Right ventricle myocardium superior (tissue), 1 donor: ENCODE measurements around the gene TACC3. TPM values are rescaled to one million over a fixed set of nuclear protein-coding genes. Genes with fewer than 3 reads are reported as not detected.

Source experiments
- ATAC-seq: fragments of 200-7000 bp; cut with Tn5 transposase; one replicate; pipeline ENCODE4 v1.9.1; 2020; ENCODE audit warnings: mild to moderate bottlenecking; ENCODE audit not compliant: poor library complexity
- DNase-seq: peaks from one replicate; pipeline ENCODE4 v3.0.0-alpha.2; 2020
- intact Hi-C: fragments of 100-400 bp; cut with DNase I; formaldehyde crosslinking; loops from one replicate; pipeline ENCODE4 v1.11.2; 2022
- total RNA-seq: library from RNA; stranded (reverse); fragmentation: NEBNext Ultra II Directional; extraction: Animal tissue kit (Norgen Biotek cat#: 25700); gene quantifications from one replicate; pipeline ENCODE4 v1.2.1, GENCODE V29; 2021
- donor health status: DM: no; HTN: yes; CAD: no; lungs with severe emphysema.

The TACC3 gene
- total RNA-seq, 1 donor from 2014 or later, result 7.0 TPM

DNA sequence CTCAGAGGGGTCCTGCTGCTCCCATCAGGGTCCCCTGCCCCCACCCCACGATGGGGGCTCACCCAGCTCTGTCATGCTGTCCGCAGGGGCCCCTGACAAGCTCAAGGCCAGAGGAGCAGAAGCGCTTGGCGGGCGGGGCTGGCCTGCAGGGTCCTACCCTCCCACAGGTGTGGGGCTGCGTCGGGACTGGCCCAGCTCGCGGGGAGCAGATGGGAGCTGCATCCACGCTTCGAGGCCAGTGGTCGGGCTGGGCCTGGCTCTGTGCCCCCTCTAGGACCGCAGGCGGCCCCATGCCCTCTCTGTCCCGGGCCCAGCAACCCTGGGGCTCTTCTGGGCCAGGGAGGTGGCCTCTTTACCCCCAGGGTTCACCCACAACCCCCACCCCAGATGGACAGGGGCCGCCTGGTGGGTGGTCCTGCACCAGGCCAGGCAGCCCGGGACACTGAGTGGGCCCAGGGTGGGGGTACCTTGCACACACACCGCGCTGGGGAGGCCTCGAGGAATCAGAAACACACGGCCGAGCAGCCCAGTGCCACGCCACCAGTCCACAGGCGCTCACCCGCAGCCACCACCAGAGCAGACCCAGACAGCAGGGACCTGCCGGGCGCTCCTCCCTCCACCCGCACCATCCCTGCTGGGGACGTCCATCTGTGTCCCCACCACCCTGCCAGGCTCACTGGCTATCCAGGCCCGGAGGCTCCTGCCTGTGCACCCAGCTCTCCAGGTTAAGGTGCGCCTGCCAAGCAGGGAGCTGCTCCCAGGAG, 30.0 kb downstream of the TACC3 start:
- no peak for DNase-seq
- intact Hi-C loops, result no loop called here
- no peak for ATAC-seq

DNA sequence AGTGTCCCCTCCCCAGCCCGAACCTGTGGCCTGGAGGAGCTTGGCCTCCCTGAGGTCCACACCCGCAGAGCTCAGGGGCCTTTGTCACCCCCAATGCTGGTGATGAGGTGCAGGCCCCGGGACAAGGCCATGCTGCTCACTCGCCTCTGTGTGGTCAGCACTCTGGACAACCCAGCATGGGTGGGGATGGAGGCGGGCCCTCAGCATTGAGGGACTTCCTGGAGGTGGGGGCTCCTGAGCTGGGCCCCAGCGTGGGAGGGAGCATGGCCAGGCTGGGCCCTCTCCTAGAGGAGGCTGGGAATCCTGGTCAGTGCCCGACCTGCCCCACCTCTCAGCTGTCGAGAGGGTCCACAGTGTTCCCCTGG, 30.6 kb downstream of the TACC3 start:
- ATAC-seq (no peak), DNase-seq (no peak)
- intact Hi-C loops, result no loop called here

DNA sequence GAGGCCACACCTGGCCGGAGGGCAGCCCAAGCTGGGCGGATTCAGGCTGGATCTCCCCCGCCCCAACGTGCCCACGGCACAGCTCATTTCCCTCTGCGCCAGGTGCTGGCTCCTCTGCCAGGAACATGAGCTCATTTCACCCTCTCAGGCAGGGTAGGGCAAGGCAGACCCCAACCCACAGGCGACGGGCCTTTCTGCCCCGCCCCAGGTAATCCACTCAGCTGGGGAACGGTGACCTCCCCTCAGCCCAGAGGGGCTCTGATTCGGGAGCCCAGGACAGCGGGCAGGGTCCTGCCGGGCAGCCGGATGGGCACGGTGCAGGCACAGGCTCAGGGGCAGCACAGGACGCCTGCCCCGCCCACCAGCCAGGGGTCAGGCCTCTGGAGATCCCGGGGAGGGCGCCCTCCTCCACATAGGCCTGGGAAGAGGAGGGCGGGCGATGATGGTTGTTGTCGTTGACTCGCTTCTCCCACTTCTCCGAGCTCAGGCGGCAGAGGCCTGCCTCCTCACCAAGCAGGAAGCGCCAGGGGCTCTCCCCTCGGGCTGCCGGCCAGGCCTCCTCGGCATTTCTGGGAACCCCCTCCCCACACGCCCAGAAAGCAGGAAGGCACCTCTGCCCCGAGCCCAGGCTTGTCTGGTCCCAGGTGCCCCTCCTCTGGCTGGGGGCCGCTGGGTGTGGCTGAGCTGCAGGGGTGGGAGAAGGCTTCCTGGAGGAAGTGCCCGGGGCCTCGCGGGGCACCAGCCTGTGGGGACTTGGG, 31.1 kb downstream of the TACC3 start:
- no peak for DNase-seq
- intact Hi-C loops, result no loop called here
- no peak for ATAC-seq

DNA sequence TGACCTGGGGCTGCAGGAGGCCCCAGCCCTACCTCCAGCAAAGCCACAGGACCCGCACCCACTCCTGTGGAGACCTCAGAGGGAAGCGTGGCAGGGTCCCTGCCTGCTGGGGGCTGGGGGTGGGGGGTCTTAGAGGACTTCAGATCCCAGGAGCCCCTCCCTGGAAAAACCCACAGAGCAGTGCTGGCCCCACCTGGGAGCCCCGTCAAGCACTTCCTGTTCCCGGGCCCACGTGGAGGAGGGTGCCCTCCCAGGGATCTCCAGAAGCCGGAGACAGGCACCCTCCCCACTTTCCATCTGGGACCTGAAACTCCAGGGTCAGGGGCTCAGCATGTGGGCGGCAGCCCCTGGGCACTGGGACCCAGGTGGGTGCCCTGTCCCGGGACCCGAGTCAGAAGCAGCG, 32.0 kb downstream of the TACC3 start:
- DNase-seq (no peak), ATAC-seq (no peak)
- intact Hi-C loops, result no loop called here

DNA sequence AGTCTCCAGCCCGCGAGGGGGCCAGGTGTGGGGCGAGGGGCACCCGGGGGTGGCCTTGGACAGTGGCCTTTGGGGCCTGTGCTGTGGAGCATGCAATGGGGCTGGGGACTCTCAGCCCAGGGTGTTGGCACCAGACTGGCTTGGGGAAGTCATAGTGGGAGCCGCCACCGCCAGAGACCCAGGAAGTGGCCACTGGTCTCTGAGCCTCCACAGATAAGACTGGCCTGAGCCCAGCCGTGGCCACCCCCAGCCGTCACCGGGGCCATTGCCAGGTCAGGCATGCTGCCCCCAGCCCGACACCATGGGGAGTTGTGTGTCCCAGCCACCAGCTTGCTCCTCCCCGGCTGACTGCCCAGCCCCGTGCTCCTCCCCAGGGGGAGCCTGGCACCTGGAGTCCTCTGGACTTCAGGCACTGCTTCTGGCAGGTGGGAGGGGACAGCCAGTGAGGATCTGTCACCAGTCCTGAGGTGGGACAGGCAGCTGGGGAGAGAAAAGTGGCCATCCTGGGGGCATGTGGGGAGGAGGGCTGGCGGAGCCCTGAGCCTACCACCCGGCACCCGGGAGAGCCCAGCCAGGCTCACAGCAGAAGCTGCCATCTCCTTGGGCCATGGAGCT, 32.5 kb downstream of the TACC3 start:
- intact Hi-C loops, result no loop called here

DNA sequence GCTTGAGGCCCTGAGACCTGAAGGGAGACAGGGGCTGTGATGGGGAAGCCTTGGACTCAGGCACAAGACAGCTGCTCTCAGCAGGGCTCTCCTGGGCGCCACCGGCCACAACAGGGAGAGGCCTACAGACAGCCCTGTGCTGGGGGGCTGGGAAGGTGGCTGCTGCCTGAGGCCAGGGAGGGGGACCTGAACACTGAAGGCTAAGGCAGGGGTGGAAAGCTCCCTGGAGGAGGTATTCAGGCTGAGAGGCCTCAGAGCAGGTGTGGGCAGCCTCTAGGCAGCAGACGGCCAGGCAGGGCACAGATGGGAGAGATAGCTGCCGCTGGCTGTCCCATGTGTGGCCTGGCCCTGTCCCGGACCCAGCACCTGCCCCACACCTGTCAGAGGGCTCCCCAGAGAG, 33.0 kb downstream of the TACC3 start:
- ATAC-seq (no peak), DNase-seq (no peak)
- intact Hi-C loops, result no loop called here

More for the DNA sequence above, 32.5 kb downstream of the TACC3 start:
- DNase-seq, result no peak
- ATAC-seq, result no peak

DNA sequence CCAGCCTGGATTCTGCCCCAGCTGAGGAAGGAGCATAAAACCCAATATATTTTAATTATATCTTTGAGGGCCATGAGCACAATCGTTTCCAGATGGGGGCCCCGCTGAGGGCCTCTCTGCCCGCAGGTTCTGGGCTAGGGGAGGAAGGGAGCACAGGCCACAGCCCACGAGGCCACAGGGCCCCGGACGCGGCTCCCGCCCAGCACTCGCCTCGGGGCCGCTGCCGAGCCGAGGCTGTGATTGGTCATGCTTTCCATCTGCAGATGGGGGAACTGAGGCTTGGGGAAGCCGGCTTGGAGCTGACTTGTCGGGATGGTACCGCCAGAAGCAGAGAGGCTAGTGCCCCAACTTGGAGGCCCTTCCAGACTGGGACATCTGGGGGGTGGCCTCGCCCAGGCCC, 34.0 kb downstream of the TACC3 start:
- DNase-seq (no peak), ATAC-seq (no peak)
- intact Hi-C loops, result no loop called here

DNA sequence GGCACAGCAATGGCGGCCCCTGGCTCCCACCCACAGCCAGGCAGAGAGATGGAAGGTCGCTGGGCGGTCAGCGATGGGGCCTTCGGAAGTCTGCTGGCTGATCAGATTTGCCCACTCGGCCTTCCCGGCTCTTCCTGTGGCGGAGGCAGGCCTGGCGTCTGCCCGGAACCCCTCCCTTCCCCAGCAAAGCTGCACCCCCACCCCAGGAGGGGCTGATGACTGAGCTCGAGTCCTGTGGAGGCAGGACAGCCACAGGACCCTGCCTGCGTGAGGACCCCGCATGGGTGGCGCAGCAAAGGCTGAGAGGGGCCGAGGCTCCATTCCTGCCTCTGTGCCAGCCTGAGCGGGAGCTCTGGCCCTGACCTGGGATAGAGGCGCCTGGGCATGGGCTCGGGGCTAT, 34.8 kb downstream of the TACC3 start:
- intact Hi-C loops, result no loop called here
- ATAC-seq, result no peak
- DNase-seq, result no peak

DNA sequence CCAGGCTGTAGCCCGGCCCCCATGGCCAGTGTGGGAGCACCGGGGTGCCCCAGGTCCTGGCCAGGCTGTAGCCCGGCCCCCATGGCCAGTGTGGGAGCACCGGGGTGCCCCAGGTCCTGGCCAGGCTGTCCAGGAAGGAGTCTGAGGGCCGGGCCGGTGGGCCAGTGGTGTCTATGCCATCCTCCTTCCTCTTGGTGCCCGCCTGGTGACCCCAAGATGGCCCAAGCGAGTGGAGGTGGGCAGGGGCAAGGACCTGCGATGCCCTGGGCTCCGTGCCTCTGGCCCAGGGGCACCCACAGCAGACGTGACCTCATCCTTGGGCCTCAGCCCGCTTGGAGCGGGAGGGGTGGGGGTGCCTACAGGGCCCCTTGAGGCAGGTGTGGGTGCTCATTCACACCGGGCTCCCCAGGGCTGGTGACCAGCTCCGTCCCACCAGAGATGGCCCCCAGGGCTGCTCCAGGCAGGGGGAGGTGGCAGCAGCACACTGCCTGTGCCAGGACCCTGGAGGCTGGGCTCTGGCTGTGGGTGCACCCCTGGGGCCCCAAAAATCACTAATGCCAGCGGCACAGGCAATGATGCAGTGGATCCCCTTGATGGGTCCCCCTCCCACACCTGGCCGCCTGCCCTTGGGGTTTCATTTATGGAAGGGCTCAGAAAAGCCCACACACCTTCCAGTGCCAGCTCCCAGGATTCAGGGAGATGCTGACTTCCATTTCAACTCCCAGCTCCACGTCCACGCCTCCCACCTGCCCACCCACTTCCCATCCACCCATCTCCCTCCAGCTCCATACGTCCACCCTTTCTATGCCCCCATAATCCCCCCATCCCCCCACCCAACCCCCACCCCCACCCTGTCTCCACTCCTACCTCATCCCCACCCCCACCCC, 35.8 kb downstream of the TACC3 start:
- ATAC-seq (no peak), DNase-seq (no peak)
- intact Hi-C loops, result no loop called here

DNA sequence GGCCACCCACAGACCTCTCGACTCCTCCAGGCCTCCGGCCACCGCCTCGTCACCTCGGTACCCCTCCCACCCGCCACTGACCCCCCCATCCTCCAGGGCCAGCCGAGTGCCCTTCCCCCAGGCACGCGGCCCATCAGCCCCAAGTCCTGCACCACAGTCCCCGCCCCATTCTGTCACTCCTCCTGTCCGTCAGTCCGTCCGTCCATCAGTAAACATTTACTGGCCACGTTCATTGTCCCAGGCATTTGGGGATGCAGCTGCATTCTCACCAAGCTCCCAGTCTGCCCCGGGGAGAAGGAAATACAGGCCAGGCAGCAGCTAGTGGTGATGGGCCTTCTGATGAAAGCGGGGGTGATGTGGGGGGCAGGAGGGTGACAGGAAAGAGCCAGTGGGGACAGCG, 36.5 kb downstream of the TACC3 start:
- ATAC-seq, result no peak
- intact Hi-C loops, result no loop called here
- DNase-seq, result no peak

DNA sequence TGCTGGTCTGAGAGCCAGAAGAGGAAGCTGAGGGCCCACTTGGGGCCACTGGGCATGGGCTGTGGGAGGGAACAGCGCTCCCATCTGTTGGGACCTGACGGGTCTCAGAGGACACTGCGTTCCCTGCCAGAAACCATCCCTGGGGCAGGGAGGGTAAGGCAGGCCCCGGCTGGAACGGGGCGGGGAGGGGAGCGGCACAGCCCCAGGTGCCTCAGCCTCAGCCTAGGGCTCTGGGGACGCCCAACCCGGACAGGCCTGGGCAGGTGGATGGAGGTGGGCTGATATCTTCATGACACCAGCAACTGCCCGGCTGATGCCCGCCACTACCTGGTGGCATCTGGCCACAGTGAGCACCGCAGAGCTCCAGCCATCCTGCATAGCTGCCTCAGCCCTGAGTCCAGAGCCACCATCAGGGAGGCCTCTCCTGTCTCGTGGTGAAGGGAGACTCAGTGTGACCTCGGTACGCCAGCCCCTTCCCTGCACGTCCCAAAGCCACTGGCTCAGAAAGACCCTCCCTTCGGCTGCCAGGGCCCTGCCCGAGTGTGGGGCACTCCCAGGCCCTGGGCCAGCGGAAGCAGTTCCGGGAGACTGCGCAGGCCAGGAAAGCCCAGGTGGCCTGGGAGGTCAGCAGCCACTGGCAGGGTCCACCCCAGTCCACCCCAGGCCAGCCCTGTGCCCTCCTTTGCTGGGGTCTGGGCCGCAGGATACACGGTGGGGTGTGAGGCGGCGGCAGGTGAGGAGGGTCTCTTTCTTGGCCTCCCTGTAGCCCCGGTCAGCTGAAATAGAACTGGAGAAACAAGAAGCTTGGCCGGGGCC, 37.2 kb downstream of the TACC3 start:
- ATAC-seq (no peak), DNase-seq (no peak)
- intact Hi-C loops, result no loop called here

DNA sequence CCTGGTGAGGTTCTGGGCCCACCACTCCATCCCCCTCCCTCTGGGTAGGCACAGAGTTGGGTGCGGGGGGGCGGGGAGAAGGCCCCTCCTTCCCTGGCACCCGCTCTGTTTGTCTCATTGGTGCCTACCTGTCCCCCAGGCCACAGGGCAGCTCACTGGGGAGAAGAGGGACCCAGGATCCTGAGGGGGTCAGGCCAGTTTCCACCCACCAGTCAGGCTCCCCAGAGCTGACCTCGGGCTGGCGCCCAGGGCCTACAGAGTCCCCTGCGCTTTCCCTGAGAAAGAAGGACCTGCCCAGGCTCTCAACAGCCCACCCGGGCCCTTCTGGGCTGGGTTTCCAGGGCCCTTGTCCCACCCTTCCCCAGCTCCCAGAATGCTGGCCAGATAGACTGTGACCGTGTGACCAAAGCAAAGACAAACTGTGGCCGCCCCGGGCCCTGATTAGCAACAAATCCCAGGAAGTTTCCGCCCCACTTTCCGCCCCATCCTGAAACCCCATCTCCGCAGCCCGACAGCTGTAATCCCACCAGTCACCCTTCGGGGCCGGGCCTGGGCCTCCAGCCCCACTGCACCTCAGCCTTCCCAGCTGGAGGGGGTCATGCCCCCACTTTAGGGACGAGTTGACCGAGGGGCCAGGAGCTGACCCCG, 38.0 kb downstream of the TACC3 start:
- DNase-seq (no peak), ATAC-seq (no peak)
- intact Hi-C loops, result no loop called here

DNA sequence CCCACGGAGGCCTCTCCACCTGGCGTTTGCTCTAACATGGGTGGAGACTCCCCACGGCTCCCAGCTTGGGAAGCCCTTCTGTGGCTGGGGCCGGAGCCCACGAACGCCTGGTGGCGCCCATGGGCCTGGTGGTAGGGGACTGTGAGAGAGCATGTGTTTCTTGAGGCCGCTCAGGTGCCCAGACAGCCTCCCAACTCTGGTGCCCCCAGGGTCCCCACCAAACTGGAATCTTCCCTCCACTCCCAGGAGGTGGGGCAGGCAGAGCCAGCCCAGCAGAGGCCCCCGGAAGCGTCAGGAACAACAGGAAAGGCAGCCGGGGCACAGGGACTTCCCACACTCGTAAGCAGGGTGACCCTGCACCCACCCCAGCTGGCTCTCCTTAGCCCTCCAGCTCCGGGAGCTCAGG, 38.5 kb downstream of the TACC3 start:
- no peak for DNase-seq
- no peak for ATAC-seq
- intact Hi-C loops, result no loop called here

DNA sequence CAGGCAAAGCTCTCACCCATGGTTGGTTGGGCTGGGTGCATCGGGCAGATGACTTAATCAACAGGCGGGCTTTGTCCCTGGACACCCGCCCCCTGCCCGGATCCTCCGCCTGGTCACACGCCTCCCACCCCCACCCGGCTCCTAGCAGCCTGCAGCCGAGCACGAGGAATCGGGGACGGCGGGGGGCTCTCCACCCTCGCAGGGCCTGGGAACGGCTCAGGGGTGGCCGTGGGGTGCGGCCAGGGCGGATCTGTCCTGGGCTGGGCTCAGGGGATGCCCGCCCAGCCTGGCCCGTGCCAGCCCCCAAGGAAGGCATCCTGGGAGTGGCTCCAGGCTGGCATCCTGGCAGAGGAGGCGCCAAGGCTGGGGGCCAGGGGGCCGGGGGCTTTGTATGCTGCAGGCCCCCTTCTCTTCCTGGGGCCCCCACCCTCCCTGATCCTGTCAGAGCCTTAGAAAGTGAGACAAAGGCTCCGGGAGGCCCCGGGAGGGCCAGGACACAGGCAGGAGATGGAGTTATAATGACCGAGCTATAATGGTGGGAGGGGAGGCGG, 39.3 kb downstream of the TACC3 start:
- intact Hi-C loops, result no loop called here
- DNase-seq (no peak), ATAC-seq (no peak)

DNA sequence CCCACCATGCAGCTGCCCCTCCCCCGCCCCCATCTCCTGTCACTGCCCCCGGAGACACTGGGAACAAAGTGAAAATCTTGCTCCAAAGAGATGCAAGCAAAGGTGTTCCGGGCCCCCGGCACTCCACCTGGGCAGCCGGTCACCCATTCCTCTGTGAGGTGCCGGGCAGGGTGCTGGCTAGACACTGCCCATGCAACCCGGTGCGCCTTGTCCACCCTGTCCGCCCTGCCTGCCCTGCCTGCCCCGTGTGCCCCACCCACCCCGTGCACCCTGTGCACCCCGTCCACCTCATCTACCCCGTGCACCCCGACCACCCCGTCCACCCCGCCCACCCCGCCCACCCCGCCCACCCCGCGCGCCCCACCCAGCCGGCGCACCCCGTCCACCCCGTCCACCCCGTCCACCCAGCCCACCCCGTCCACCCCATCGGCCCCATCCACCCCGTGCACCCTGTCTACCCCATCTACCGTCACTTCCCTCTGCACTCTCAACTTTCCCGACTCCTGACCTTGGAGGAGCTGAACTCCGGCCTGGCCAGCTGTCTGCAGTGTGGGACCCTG, 39.9 kb downstream of the TACC3 start:
- DNase-seq (no peak), ATAC-seq (no peak)
- intact Hi-C loops, result no loop called here

DNA sequence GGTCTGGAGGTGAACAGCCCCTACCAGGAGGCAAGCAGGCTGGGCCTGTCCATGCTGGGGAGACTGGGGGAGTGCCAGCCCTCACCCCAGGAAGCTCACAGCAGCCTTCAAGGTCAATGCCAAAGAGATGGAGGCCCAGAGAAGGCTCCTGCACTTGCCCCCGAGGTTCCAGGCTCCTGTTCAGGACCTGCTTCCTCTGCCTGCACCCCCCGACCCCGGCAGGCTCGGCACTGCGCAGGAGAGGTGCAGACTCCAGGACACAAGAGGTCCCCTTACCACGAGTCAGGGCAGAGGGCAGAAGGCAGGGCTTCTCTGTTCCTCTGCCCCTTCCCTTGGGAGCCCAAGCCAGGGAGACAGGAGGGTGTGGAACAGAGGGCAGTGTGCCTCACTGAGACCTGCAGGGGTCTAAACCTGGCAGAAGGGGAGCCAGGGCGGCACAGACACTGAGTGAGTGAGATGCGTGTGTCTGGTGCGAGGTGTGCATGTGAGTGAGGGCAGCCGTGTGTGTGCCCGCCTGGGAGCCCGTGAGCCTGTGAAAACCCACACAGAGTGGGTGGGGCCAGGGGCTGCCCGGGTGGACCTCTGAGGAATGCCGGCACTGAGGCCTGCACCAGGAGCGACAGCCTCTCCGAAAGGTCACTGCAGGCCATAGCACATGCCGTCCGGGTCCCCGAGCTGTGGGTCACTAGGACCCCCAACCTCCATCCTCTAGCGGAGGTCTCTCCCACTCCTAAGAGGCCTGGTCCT, 41.1 kb downstream of the TACC3 start:
- ATAC-seq (no peak), DNase-seq (no peak)
- intact Hi-C loops, result no loop called here
